Right lobe of liver (tissue), 6 donors: ENCODE results near the gene FRY. TPM values are rescaled to one million over a fixed set of nuclear protein-coding genes. Genes with fewer than 3 reads are reported as not detected.
A peak's percentile ranks its signal among the peaks of the same experiment; 100 is the strongest.
"Not testable (repeated sequence)": the region's sequence is repeated elsewhere in the genome, so short reads cannot be mapped to it uniquely, and the experiment has no call there.

Source experiments
- ATAC-seq, 4 donors: fragments of 200-7000 bp; cut with Tn5 transposase; one replicate each; pipeline ENCODE4 v1.9.1; 2020; ENCODE audit warnings: mild to moderate bottlenecking in 4 of 4, moderate library complexity in 4 of 4
- DNase-seq, 3 donors: peaks; one replicate each; pipeline ENCODE4 v3.0.0-alpha.2; 2020
- H3K27ac ChIP-seq, 3 donors: fragments of 200-600 bp; one replicate each; pipeline ENCODE4 v1.8.0; 2022
- H3K27me3 ChIP-seq, 2 donors: fragments of 200-600 bp; one replicate each; pipeline ENCODE4 v1.8.0; 2022
- H3K36me3 ChIP-seq, 4 donors: fragments of 200-600 bp; sonication (generic) in 1 of 4; one replicate each; pipeline versions ENCODE4 v1.5.1 to v1.8.0; 2017 to 2022; ENCODE audit warnings: control low read depth in 1 of 4
- H3K4me1 ChIP-seq, 4 donors: fragments of 200-600 bp; sonication (generic) in 1 of 4; one replicate each; pipeline versions ENCODE4 v1.5.1 to v1.8.0; 2017 to 2022; ENCODE audit warnings: control low read depth in 1 of 4
- H3K4me3 ChIP-seq, 3 donors: fragments of 200-600 bp; one replicate each; pipeline ENCODE4 v1.8.0; 2022
- H3K9me3 ChIP-seq, 4 donors: fragments of 200-600 bp; sonication (generic) in 1 of 4; one replicate each; pipeline versions ENCODE4 v1.5.1 to v1.8.0; 2017 to 2022; ENCODE audit warnings: control low read depth in 1 of 4
- CTCF ChIP-seq, 4 donors: fragments of 200-600 bp in 3 of 4; fragments of 450-650 bp in 1 of 4; IDR thresholded peaks; one replicate each; pipeline versions ENCODE4 v1.5.1 to v1.8.0; 2016 to 2022; ENCODE audit warnings: antibody characterized with exemption in 4 of 4, mild to moderate bottlenecking in 2 of 4
- POLR2A ChIP-seq: fragments of 450-650 bp; IDR thresholded peaks from one replicate; pipeline ENCODE4 v1.6.1; 2017; ENCODE audit warnings: antibody characterized with exemption, mild to moderate bottlenecking
- WGBS: methylation state at CpG from one replicate; pipeline ENCODE4 v1.1.6; 2018; ENCODE audit warnings: low coverage, low lambda C conversion rate; ENCODE audit not compliant: insufficient coverage; ENCODE audit errors: missing lambda C conversion rate; 5-methylcytosine and 5-hydroxymethylcytosine counted together
- intact Hi-C, 2 donors: fragments of 100-400 bp; cut with DNase I; formaldehyde crosslinking; loops; one replicate each; pipeline versions ENCODE4 v1.11.2 to v1.14.1; 2022
- total RNA-seq, 6 experiments: library from RNA; depleted of rRNA in 2 of 6; stranded (reverse); fragments of >200 nt in 2 of 6; fragmentation: NEBNext Ultra II Directional in 3 of 6; extraction: Animal tissue kit (Norgen Biotek cat#: 25700) in 3 of 6; gene quantifications; one replicate each; pipeline versions ENCODE4 v1.1.0 to v1.2.4, GENCODE V29; 2016 to 2023
- donor health status: DM: no; HTN: yes; CAD: no.
- donor health status: DM: no; HTN: no; CAD: no.
- donor health status: DM: no; HTN: no; CAD: no.
- donor health status: DM: no; HTN: yes; CAD: no.
- donor health status: DM: no; HTN: yes; CAD: no.

Gene FRY
- total RNA-seq, 6 experiments from 2014 or later: 16.1 to 106 (median 35.7) TPM

GRCh38 chr13:31998131-31998530, 33.4 kb upstream of the FRY start:
- ATAC-seq: peak in 1 of 4 donors; percentile 21
- DNase-seq: no peak
- intact Hi-C loops: no loop called here

DNA sequence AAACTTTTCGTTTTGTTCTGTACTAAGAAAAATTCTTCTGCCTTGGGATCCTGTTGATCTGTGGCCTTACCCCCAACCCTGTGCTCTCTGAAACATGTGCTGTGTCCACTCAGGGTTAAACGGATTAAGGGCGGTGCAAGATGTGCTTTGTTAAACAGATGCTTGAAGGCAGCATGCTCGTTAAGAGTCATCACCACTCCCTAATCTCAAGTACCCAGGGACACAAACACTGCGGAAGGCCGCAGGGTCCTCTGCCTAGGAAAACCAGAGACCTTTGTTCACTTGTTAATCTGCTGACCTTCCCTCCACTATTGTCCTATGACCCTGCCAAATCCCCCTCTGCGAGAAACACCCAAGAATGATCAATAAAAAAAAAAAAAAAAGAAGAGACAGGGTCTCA, 30.8 kb upstream of the FRY start:
- H3K4me3 ChIP-seq, intact Hi-C loops, H3K36me3 ChIP-seq, H3K27ac ChIP-seq, H3K27me3 ChIP-seq, H3K4me1 ChIP-seq, DNase-seq, H3K9me3 ChIP-seq: not testable (repeated sequence)
- WGBS: 25% methylated on average over 1 of the region's 7 CpGs
- peak in 3 of 4 donors; percentile 10 to 44 (median 15) for ATAC-seq

More at GRCh38 chr13:31998131-31998530, 33.4 kb upstream of the FRY start:
- Histone ChIP-seq H3K27me3 (no peaks in the 10 kb centered on the region), H3K4me3 (no peak overlapping the region), H3K36me3 (no peaks in the 10 kb centered on the region), H3K27ac (no peak overlapping the region), H3K9me3 (no peaks in the 10 kb centered on the region), H3K4me1 (peaks cover 0 to 3% (median 0%) of the 10 kb centered on the region in 4 donors)
- TF ChIP-seq CTCF (IDR thresholded peaks at IDR 0.05) (no peak), POLR2A (no peak)
- WGBS: 79% methylated on average over 6 of the region's 6 CpGs

DNA sequence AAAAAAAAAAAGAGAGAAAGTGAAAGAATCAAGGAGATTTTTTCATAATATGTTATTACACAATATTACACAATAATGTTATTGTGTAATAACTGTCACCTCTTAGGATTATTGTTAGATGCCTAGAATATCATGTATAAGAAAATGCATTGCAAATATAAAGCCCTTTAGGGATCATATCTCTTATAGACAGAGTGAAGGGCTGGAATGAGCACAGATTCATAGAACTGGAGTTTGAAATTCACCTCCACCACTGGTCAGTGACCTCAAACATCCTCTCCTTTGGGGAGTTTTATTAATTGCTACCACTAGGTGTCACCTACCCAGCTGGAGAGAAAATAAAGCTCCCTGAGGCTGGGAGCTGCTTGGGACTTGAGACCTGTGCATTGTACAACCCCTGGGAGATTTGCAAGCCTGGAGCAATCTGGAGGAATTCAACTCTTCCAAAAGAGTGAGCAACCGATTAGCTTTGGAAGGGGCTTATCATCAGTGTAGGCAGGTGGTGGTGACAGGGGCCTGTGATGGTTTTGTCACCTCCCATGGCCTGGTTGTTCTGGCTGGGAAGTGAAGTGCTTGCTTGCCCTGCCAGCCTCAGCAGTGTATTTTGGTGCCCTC, 30.3 kb upstream of the FRY start:
- Histone ChIP-seq H3K27ac (no peak overlapping the region), H3K4me3 (no peak overlapping the region), H3K4me1 (peaks cover 0 to 3% (median 0%) of the 10 kb centered on the region in 4 donors), H3K27me3 (no peaks in the 10 kb centered on the region), H3K9me3 (no peaks in the 10 kb centered on the region), H3K36me3 (no peaks in the 10 kb centered on the region)
- no CpG with 5 or more reads among the region's 1 CpG for WGBS
- intact Hi-C loops: no loop called here
- TF ChIP-seq POLR2A (no peak), CTCF (IDR thresholded peaks at IDR 0.05) (peak; percentile 68 to 79 (median 74))
- ATAC-seq: peak; percentile 96 to 98 (median 96)
- DNase-seq: no peak

DNA sequence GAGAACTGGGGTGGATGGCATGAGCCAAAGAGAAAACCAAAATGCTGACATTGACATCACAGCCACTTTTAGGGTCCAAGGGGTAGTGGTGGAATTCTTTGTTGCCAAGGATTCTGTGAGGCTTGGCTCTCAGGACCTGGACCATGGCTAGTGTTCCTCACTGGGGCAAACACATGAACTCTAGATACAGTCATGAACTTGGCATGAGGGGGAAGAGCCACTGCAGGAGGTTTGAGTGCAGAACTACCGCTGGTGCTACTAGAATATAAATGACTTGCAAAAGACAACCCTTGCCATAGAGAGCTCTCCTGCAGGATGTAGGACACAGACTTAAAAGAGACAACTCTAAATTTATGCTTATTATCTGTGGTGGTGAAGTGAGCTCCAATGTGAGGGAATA, 29.8 kb upstream of the FRY start:
- WGBS: 88% methylated on average over 1 of the region's 1 CpG
- no peaks in the 10 kb centered on the region for H3K36me3 ChIP-seq
- ATAC-seq: no peak

More for the DNA sequence above, 29.8 kb upstream of the FRY start:
- H3K27ac ChIP-seq: no peak overlapping the region
- no peak for TF ChIP-seq POLR2A
- no peak for TF ChIP-seq CTCF (IDR thresholded peaks at IDR 0.05)
- no peak overlapping the region for H3K4me3 ChIP-seq
- intact Hi-C loops: no loop called here
- H3K27me3 ChIP-seq: no peaks in the 10 kb centered on the region
- H3K4me1 ChIP-seq: peaks cover 0 to 3% (median 0%) of the 10 kb centered on the region in 4 donors
- no peaks in the 10 kb centered on the region for H3K9me3 ChIP-seq
- DNase-seq: no peak
